Cortex of kidney (tissue), 1 donor: ENCODE results near the gene REG3G.
"Not testable (repeated sequence)": the region's sequence is repeated elsewhere in the genome, so short reads cannot be mapped to it uniquely, and the experiment has no call there.

Source experiments
- DNase-seq: peaks from one replicate; lab custom pipeline; 2025; lab: John Stamatoyannopoulos, UW

REG3G gene

DNA sequence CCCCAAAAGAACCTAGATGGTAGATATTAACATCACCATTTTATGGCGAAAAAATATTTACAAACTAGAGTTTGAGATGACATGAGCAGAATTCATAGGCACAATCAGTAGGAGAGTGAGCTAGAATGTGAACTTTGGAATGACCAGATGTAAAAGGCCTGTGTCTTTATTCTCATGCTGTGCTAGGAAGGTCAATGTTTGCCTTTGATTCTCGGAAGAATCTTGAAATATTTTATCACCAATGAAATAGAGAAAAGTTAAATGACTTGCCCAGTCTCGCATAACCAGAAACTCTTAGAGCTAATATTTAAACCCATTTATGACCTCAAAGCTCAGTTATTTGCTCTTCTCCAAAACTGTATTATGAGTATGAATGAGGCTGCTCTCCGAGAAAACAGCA is 9.2 kb upstream of the REG3G start:
- DNase-seq = no peak

DNA sequence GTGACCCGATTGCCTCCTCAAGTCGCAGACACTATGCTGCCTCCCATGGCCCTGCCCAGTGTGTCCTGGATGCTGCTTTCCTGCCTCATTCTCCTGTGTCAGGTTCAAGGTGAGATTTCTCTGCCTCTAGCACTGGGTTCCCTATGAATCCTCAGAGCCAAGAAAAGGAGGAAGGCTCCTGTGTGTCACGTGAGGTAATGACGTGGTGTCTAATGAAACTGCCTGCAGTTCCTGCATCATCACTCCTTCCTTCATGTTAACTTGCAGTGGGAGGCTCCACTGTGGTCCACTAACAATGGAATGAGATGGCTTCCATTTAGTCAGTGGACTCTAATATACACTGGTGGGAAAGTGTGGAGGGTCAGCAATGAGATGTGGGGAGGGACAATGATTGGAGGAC is 559 bp downstream of the REG3G start:
- DNase-seq = no peak

DNA sequence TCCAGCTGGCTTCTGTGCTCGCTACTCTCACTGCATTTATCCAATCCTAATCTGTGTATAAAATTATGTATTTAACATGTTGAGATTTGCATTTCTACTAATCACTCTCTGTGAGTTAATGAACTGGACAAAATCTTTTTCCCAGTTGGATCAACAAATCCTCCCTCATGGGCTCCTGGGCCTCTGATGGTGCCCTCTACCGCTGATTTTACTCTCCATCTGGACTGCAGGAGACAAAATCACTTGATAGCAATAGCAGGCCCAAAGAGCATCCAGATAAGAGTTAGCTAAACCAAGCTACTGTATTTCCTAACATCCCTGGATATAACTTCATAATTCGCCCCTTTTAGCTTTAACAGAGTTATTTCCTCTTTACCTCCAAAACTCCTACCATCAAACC is 14.4 kb downstream of the REG3G start:
- DNase-seq = no peak

DNA sequence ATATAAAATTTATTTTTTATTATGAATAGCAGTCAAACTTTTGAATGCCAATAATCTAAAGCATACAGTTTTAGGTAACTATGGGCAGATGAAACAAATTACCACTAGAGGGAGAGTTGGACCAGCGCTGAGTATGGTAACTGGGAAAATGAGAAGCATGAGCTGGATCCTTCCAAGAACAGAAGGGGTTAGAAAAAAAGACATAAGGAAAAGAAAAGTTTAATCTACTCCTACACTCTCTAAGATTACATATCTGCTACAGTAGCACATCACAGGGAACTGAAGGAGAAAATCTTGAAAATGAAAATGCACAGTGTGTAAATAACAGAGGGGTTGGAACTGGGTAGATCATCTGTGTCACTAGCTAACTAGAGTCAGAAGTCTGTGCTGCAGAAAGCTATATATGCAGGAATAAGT is 15.5 kb downstream of the REG3G start:
- no peak for DNase-seq

DNA sequence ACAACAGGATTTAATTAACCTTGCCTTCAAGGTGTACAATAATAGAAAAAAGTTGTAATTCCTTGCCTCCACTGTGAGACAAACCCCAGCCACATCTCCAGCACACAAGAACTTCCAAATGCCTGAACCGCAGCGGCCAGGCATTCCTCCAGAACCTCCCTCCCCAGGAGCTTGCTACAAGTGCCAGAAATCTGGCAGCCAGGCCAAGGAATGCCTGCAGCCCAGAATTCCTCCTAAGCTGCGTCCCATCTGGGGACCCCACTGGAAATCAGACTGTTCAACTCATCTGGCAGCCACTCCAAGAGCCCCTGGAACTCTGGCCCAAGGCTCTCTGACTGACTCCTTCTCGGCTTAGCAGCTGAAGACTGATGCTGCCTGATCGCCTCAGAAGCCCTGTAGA is 28.0 kb downstream of the REG3G start:
- not testable (repeated sequence) for DNase-seq

- not testable (repeated sequence) for DNase-seq
Measured at GRCh38 chr2:79054769-79055168, 29.3 kb downstream of the REG3G start.

- DNase-seq = no peak
Measured at GRCh38 chr2:79065201-79065600, 39.7 kb downstream of the REG3G start.

DNA sequence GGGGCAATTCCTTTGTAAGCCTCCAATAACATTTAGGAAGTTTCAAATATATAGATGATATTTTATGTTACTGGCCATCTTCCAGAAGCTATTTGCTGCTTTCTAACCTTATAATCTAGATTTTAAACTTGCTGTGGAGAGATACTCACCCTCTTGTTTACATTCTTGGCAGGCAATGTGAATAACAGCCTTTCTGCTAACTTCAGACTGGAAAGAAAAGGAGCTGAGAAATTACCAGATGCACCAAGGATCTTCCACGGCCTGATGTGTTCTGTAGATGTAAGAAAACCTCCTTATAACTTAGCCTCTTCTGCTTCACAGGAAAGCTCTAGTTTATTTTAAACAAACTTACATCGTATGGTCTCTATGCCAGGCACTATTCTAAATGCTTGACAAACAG is 45.6 kb downstream of the REG3G start:
- no peak for DNase-seq
